VCaP (cell line): ENCODE results near the gene ADIPOR1.
A peak's percentile ranks its signal among the peaks of the same experiment; 100 is the strongest.
"Not testable (repeated sequence)": the region's sequence is repeated elsewhere in the genome, so short reads cannot be mapped to it uniquely, and the experiment has no call there.

Source experiments
- H3K27ac ChIP-seq: fragments of 450-650 bp; 2 replicates; pipeline ENCODE4 v1.5.1; 2017
- TF ChIP-seq, protein P1 (sequence below): fragments of 450-650 bp; conservative IDR thresholded peaks from 2 replicates; pipeline ENCODE4 v1.5.1; 2017; ENCODE audit warnings: mild to moderate bottlenecking, moderate library complexity

Gene ADIPOR1

GRCh38 chr1:202998836-202999750, 41.0 kb upstream of the ADIPOR1 start:
- peak overlapping the region; percentile 14; the same call in 1 of the 2 replicates for H3K27ac ChIP-seq
- TF ChIP-seq, protein P1, sequence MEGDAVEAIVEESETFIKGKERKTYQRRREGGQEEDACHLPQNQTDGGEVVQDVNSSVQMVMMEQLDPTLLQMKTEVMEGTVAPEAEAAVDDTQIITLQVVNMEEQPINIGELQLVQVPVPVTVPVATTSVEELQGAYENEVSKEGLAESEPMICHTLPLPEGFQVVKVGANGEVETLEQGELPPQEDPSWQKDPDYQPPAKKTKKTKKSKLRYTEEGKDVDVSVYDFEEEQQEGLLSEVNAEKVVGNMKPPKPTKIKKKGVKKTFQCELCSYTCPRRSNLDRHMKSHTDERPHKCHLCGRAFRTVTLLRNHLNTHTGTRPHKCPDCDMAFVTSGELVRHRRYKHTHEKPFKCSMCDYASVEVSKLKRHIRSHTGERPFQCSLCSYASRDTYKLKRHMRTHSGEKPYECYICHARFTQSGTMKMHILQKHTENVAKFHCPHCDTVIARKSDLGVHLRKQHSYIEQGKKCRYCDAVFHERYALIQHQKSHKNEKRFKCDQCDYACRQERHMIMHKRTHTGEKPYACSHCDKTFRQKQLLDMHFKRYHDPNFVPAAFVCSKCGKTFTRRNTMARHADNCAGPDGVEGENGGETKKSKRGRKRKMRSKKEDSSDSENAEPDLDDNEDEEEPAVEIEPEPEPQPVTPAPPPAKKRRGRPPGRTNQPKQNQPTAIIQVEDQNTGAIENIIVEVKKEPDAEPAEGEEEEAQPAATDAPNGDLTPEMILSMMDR, result peak; percentile 88

- H3K27ac ChIP-seq, result no peak overlapping the region
- TF ChIP-seq, protein P1, result no peak
These were observed 36.6 kb upstream of the ADIPOR1 start for GRCh38 chr1:202994756-202995155.

DNA sequence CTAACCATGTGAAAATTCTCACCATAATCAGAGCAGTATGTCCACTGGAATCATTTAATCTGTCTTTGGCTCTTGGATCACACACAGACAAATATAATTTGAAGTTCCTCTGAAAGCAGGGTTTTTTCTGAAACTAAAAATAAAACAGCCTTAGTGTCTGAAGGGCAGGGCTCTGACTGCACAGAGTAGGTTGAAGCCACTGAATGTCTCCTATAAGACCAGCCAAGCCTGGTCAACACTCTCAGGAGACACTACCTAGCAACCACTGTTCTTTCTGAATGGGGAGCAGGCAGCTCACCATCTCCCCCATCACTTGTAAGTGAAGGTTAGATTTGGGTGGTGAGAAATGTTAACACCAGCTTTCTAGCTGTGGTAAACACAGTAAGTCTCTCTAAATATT, 33.0 kb upstream of the ADIPOR1 start:
- H3K27ac ChIP-seq, result no peak overlapping the region
- TF ChIP-seq, protein P1, result no peak

- TF ChIP-seq, protein P1, result no peak
- H3K27ac ChIP-seq, result no peak overlapping the region
These were observed 31.8 kb upstream of the ADIPOR1 start for GRCh38 chr1:202989879-202990278.

DNA sequence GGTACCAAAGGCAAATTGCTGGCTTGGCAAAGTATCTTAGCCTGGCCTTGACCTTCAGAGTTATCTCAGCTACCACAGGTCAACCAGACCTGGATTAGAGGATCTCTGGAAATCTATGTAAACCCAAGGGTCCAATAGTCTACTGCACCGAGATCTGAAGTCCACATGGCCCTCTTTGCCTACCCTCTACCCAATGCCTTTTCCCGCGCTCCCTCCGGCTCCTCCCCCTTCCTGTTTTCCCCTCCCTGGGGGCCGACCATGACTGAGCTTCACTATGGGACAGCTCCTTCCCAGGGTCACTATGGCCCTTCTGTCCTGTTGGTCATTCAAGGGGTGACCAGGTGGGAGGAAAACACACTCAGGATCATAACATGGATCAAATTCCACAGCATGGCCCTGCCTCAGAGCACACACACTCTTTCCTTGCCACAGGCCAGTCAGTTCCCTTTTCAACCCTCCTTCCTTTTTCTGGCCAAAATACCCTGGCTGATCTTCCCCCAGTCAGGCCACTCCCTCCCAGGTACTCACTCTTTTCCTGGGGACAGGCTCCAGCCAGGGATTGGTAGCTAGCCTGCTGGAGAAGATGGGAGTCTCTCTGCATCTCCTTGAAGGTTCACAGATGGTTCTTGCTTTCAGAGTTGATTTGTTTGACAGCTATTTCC, 29.9 kb upstream of the ADIPOR1 start:
- TF ChIP-seq, protein P1, result no peak
- no peak overlapping the region for H3K27ac ChIP-seq

DNA sequence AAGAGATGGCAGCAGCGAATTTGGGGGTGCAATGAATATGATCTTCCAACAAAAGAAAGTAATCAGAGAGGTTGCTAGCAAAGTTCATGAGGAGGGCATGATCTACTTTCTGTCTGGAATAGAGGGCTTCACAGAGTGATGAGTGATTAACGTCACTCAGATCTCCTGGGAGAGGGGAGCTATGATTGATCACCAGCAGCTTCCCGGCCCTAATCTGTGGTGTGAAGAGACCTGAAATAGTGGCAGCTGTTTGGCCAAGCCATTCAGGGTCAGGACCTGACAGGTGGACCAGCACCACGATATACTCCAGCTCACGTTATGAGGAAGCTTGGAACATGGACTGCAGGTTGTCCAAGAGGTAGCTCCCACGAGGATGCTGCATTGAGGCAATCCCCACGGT, 29.1 kb upstream of the ADIPOR1 start:
- TF ChIP-seq, protein P1, result no peak
- H3K27ac ChIP-seq, result no peak overlapping the region

- not testable (repeated sequence) for H3K27ac ChIP-seq
These were observed 28.0 kb upstream of the ADIPOR1 start for GRCh38 chr1:202986120-202986519.
